GM18861 (cell line): Measurements from ENCODE around the gene ZDHHC8.

ENCODE experiments used
- ATAC-seq: cut with Tn5 transposase; IDR thresholded peaks from one replicate; pipeline ENCODE4 v1.9.1; 2021; ENCODE audit not compliant: unreplicated experiment

ZDHHC8 gene

GRCh38 chr22:20131597-20131858 is at the start of gene ZDHHC8:
Gene ZDHHC8 (plus strand): TSS chr22:20131804. CDS start chr22:20131948, 144 bp downstream.
- no peak for ATAC-seq

GRCh38 chr22:20083157-20083890 is 48.3 kb upstream of the ZDHHC8 start:
- ATAC-seq = no peak

GRCh38 chr22:20083891-20084546 is 47.6 kb upstream of the ZDHHC8 start:
- ATAC-seq = no peak

GRCh38 chr22:20084547-20085413 is 46.8 kb upstream of the ZDHHC8 start:
- ATAC-seq = no peak

GRCh38 chr22:20085651-20086050 is 46.0 kb upstream of the ZDHHC8 start:
- ATAC-seq = no peak

- no peak for ATAC-seq
Observed at GRCh38 chr22:20086101-20086599, 45.5 kb upstream of the ZDHHC8 start.

GRCh38 chr22:20086763-20087162 is 44.8 kb upstream of the ZDHHC8 start:
- no peak for ATAC-seq

GRCh38 chr22:20087319-20088262 is 44.0 kb upstream of the ZDHHC8 start:
- ATAC-seq = no peak

GRCh38 chr22:20088263-20088648 is 43.3 kb upstream of the ZDHHC8 start:
- no peak for ATAC-seq

- no peak for ATAC-seq
Observed at GRCh38 chr22:20089226-20089976, 42.2 kb upstream of the ZDHHC8 start.

GRCh38 chr22:20089977-20090729 is 41.5 kb upstream of the ZDHHC8 start:
- ATAC-seq = no peak

GRCh38 chr22:20090730-20091240 is 40.8 kb upstream of the ZDHHC8 start:
- no peak for ATAC-seq

GRCh38 chr22:20091690-20092476 is 39.7 kb upstream of the ZDHHC8 start:
- ATAC-seq = no peak

GRCh38 chr22:20092477-20092854 is 39.1 kb upstream of the ZDHHC8 start:
- ATAC-seq = no peak

- no peak for ATAC-seq
Observed at GRCh38 chr22:20093418-20094196, 38.0 kb upstream of the ZDHHC8 start.

GRCh38 chr22:20094197-20094807 is 37.3 kb upstream of the ZDHHC8 start:
- no peak for ATAC-seq

GRCh38 chr22:20095521-20095920 is 36.1 kb upstream of the ZDHHC8 start:
- ATAC-seq = no peak
